K562 (cell line): Measurements from ENCODE around the gene LRP1. TPM values are rescaled to one million over a fixed set of nuclear protein-coding genes. Genes with fewer than 3 reads are reported as not detected.

Experiments
- BCOR ChIP-seq: fragments of 450-650 bp; IDR thresholded peaks from 2 replicates; pipeline ENCODE4 v1.6.1; 2016
- CXXC5 ChIP-seq: fragments of 250-450 bp; sonication (Bioruptor Pico); IDR thresholded peaks from 2 replicates; pipeline ENCODE4 v1.8.0; 2022; ENCODE audit warnings: inconsistent platforms, mild to moderate bottlenecking, moderate library complexity
- DNMT1 ChIP-seq: fragments of 450-650 bp; IDR thresholded peaks from 2 replicates; pipeline ENCODE4 v1.6.1; 2016; ENCODE audit warnings: antibody characterized with exemption, mild to moderate bottlenecking
- HDAC1 ChIP-seq, 2 experiments: fragments of 450-650 bp; IDR thresholded peaks; 2 replicates each; pipeline ENCODE4 v1.6.1; 2016 to 2017; ENCODE audit warnings: inconsistent platforms in 1 of 2, mild to moderate bottlenecking in 1 of 2, moderate library complexity in 1 of 2
- HDAC8 ChIP-seq: fragments of 450-650 bp; IDR thresholded peaks from 2 replicates; pipeline ENCODE4 v1.6.1; 2016; ENCODE audit warnings: mild to moderate bottlenecking, missing genetic modification characterization, moderate library complexity, missing compliant biosample characterization
- KLF16 ChIP-seq: IDR thresholded peaks from 2 replicates; pipeline ENCODE4 v1.6.1; 2016; ENCODE audit warnings: antibody characterized with exemption
- SAP30 ChIP-seq: fragments of 200-600 bp; sonication (generic); IDR thresholded peaks from 2 replicates; pipeline ENCODE4 v1.6.1; 2012; ENCODE audit warnings: borderline replicate concordance, low read depth, mild to moderate bottlenecking, moderate library complexity, low read length, control low read depth, inconsistent platforms; ENCODE audit not compliant: insufficient read depth, poor library complexity, severe bottlenecking
- SIX5 ChIP-seq, 2 experiments: IDR thresholded peaks; 2 replicates each; pipeline ENCODE4 v1.6.1; 2011; ENCODE audit warnings: low read length in 2 of 2, borderline replicate concordance in 1 of 2, low read depth in 1 of 2, mild to moderate bottlenecking in 1 of 2, moderate library complexity in 1 of 2; ENCODE audit not compliant: insufficient read depth in 1 of 2
- polyA plus RNA-seq, 8 experiments: library from polyadenylated mRNA; depleted of rRNA in 4 of 8; stranded (reverse) in 5 of 8; unstranded in 3 of 8; fragments of >200 nt; fragmentation: Nextera tagmentation in 2 of 8; fragmentation: Illumina TruSeq in 1 of 8; extraction: Ambion mirVana in 2 of 8; extraction: Trizol in 1 of 8; gene quantifications; 2 replicates each; pipeline versions ENCODE4 v1.2.1 to v1.2.3, GENCODE V29; 2011 to 2014; ENCODE audit warnings: inconsistent platforms in 1 of 8, missing spikeins in 1 of 8
- total RNA-seq, 7 experiments: library from RNA; depleted of rRNA in 6 of 7; stranded (reverse); fragments of >200 nt in 6 of 7; fragmentation: Illumina TruSeq in 2 of 7; extraction: Trizol in 2 of 7; gene quantifications; 2 replicates each; pipeline versions ENCODE4 v1.2.1 to v1.2.3, GENCODE V29; 2011 to 2021; ENCODE audit warnings: low replicate concordance in 1 of 7
- TF ChIP-seq, protein P1 (sequence below), 2 experiments: fragments of 450-650 bp; IDR thresholded peaks; 2 replicates each; pipeline ENCODE4 v1.6.1; 2016; ENCODE audit warnings: mild to moderate bottlenecking in 2 of 2, borderline replicate concordance in 1 of 2, low read depth in 1 of 2, moderate library complexity in 1 of 2

LRP1 gene
- total and polyA plus RNA-seq, 9 of the 15 experiments (the other 6 are each of a cell fraction or from before 2014, with no cell fraction given) = 0.04 to 0.64 (median 0.19) TPM; not detected in 2

DNA sequence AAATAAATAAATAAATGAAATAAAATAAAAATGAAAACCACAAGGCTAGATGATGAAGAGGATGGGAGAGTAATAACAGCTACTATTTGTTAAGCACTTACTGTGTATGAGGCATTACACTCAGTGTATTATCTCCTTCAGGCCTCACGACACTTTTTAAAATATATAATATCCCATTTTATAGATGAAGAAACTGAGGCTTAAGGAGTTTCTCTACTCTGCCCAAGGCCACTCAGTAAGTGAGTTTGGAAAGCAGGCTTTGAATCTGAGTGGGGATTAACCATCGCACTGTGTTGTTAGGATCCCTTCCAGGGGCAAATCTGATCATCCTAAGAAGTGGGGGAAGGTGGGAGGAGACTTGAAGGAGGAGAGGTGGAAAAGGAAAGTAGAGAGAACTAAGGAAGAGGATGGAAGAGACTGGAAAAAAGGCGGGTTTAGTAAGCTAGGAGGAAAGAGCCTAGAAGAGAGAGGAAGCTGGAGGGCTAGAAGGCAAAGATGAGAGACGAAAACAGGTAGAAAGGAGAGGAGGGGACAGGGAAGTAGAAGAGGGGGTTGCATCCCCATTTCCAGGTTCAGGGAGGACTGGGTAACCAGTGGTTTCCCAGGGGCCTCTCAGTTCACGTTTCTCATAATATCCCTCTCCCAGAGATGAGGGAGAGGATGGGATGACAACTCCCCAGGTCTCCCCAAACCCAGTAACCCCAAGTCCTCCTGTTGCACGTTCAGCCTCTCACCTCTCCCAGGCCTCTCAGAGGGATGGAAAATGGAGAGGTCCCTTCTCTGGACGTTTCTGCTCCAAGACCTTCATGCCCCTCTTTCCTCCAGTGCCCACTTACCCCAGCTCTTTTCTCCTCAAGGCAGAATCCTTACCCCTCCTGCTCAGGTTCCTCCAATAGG, 18.8 kb upstream of the LRP1 start (continued):
- TF ChIP-seq, protein P1, sequence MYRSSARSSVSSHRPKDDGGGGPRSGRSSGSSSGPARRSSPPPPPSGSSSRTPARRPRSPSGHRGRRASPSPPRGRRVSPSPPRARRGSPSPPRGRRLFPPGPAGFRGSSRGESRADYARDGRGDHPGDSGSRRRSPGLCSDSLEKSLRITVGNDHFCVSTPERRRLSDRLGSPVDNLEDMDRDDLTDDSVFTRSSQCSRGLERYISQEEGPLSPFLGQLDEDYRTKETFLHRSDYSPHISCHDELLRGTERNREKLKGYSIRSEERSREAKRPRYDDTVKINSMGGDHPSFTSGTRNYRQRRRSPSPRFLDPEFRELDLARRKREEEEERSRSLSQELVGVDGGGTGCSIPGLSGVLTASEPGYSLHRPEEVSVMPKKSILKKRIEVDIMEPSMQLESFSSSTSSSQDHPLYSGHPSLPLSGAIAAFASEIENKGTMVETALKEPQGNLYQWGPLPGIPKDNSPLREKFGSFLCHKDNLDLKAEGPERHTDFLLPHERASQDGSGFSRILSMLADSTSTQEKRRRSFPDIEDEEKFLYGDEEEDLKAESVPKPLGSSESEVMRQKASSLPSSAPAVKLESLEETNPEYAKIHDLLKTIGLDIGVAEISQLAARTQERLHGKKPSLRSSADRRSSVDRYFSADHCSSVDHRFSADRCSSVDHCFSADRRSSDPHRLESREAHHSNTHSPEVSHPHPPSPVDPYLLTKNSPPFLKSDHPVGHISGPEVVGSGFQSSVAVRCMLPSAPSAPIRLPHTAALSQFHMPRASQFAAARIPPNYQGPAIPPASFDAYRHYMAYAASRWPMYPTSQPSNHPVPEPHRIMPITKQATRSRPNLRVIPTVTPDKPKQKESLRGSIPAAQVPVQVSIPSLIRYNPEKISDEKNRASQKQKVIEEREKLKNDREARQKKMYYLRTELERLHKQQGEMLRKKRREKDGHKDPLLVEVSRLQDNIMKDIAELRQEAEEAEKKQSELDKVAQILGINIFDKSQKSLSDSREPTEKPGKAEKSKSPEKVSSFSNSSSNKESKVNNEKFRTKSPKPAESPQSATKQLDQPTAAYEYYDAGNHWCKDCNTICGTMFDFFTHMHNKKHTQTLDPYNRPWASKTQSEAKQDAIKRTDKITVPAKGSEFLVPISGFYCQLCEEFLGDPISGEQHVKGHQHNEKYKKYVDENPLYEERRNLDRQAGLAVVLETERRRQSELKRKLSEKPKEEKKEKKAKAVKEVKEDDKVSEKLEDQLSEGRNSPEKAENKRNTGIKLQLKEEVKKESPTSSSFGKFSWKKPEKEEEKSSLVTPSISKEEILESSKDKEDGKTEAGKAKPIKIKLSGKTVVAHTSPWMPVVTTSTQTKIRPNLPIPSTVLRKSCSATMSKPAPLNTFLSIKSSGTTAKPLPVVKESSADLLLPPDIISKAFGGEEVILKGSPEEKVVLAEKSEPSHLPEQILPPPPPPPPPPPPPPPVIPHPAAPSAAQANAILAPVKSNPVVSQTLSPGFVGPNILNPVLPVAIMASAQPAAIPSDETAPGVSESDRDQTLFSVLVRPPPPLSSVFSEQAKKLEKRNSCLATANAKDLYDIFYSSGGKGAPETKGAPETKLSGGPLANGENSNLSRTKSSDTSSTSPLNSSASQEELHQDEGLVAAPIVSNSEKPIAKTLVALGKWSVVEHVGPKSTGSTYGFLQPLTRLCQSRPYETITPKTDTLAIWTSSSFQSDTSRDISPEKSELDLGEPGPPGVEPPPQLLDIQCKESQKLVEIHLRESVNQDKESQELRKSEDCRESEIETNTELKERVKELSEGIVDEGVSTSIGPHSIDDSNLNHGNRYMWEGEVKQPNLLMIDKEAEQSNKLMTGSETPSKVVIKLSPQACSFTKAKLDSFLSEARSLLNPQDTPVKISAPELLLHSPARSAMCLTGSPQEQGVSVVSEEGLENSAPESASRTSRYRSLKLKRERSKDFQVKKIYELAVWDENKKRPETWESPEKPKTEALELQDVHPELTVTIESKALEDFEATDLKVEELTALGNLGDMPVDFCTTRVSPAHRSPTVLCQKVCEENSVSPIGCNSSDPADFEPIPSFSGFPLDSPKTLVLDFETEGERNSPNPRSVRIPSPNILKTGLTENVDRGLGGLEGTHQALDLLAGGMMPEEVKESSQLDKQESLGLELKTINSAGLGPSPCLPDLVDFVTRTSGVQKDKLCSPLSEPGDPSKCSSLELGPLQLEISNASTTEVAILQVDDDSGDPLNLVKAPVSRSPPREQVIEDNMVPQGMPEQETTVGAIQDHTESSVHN (IDR thresholded peaks at IDR 0.05; ENCODE audit: borderline replicate concordance in 1 of 2, low read depth in 1 of 2) = no peak
- TF ChIP-seq KLF16 (no peak), SAP30 (no peak), SIX5 (IDR thresholded peaks at IDR 0.05; ENCODE audit: borderline replicate concordance in 1 of 2, insufficient read depth in 1 of 2, low read depth in 1 of 2, low read length in 2 of 2) (no peak), DNMT1 (no peak), HDAC8 (tag) (no peak), BCOR (peak; percentile 88), HDAC1 (IDR thresholded peaks at IDR 0.05) (0 out of 4 replicates have a peak, but pooled peaks of 1 of the 2 experiments have one; percentile 12), CXXC5 (CRISPR knock-in tag) (no peak)
